ENCODE measurements around the gene PTPRN2. TPM values are rescaled to one million over a fixed set of nuclear protein-coding genes. Genes with fewer than 3 reads are reported as not detected.

The PTPRN2 gene
- total and polyA plus RNA-seq, 2 of the 8 experiments (the other 6 are each of a cell fraction or from before 2014, with no cell fraction given), result 2.6 to 4.5 TPM

GRCh38 chr7:158133057-158133456, 454.6 kb downstream of the PTPRN2 start:
- Histone ChIP-seq H3K36me3 (ENCODE audit: control insufficient read depth in 2 of 4, insufficient read depth in 4 of 4, low read length in 3 of 4) (peaks cover 0 to 3% (median 0%) of the 10 kb centered on the region in 4 experiments; a peak in 1 of 8 replicates), H3K18ac (ENCODE audit: extremely low read depth, low read length) (no peak overlapping the region), H3K27ac (ENCODE audit: low read depth, low read length) (no peak overlapping the region), H4K91ac (replicated peaks; ENCODE audit: insufficient read length, low read length) (no peak overlapping the region), H4K8ac (ENCODE audit: extremely low read depth, insufficient read depth, low read length) (no peak overlapping the region), H3K14ac (ENCODE audit: insufficient read length) (no peak overlapping the region), H3K79me1 (ENCODE audit: low read depth, low read length) (peaks cover 4% of the 10 kb centered on the region), H4K20me1 (replicated peaks in 1 of 2; ENCODE audit: control insufficient read depth in 1 of 2, insufficient read depth in 2 of 2, low read length in 2 of 2) (peaks cover 0 to 14% of the 10 kb centered on the region in 2 experiments), H3K27me3 (replicated peaks in 1 of 4; ENCODE audit: control insufficient read depth in 3 of 4, extremely low read depth in 1 of 4, insufficient read depth in 3 of 4, low read length in 3 of 4) (no peaks in the 10 kb centered on the region), H3K4me1 (replicated peaks in 1 of 4; ENCODE audit: control insufficient read depth in 3 of 4, insufficient read depth in 4 of 4, low read length in 3 of 4) (no peaks in the 10 kb centered on the region; a peak in 1 of 7 replicates), H2BK5ac (ENCODE audit: low read depth, low read length) (no peak overlapping the region), H3K79me2 (ENCODE audit: control insufficient read depth in 1 of 2, insufficient read depth in 2 of 2, low read length in 2 of 2) (no peaks in the 10 kb centered on the region; a peak in 1 of 4 replicates), H3K23ac (ENCODE audit: insufficient read length) (no peak overlapping the region), H3K9me3 (ENCODE audit: insufficient read depth in 2 of 2, low read depth in 1 of 2, low read length in 1 of 2) (peaks cover 31 to 37% of the 10 kb centered on the region in 2 experiments), H3K23me2 (ENCODE audit: low read depth, low read length) (peaks cover 26% of the 10 kb centered on the region), H3K9ac (replicated peaks in 1 of 4; ENCODE audit: extremely low read depth in 1 of 4, low read depth in 3 of 4, low read length in 3 of 4) (no peak overlapping the region), H3K4me3 (ENCODE audit: extremely low read depth in 1 of 4, insufficient read depth in 2 of 4, low read depth in 3 of 4, low read length in 4 of 4) (no peak overlapping the region), H2BK15ac (ENCODE audit: low read length) (no peak overlapping the region), H2BK12ac (ENCODE audit: low read depth, low read length) (no peak overlapping the region), H2BK20ac (ENCODE audit: low read length) (no peak overlapping the region), H2AFZ (ENCODE audit: low read length) (no peak overlapping the region), H3K56ac (replicated peaks; ENCODE audit: insufficient read length, low read depth, low read length) (no peak overlapping the region), H3K4ac (replicated peaks; ENCODE audit: insufficient read length, low read depth, low read length) (no peak overlapping the region), H4K5ac (ENCODE audit: insufficient read length, low read depth, low read length) (no peak overlapping the region), H3K4me2 (ENCODE audit: insufficient read depth in 1 of 2, low read depth in 2 of 2, low read length in 2 of 2) (no peak overlapping the region), H2BK120ac (replicated peaks; ENCODE audit: low read depth, low read length) (no peak overlapping the region), H2AK5ac (ENCODE audit: low read depth, low read length) (no peak overlapping the region)
- 88% methylated on average over 20 of the region's 21 CpGs; no CpG with 5 or more reads in 1 of the 2 experiments for WGBS, 2 experiments (ENCODE audit: extremely low coverage in 1 of 2, insufficient coverage in 1 of 2, insufficient read length in 1 of 2, insufficient replicate concordance in 2 of 2, low coverage in 1 of 2, low lambda C conversion rate in 2 of 2, missing lambda C conversion rate in 1 of 2)
- ChIA-PET CTCF (ENCODE audit: partially characterized antibody) (interaction anchor here (1.2 kb wide), 1 partner anchor 18 kb away, joined by 3 read pairs; no protein-coding TSS in a partner anchor), POLR2A (ENCODE audit: partially characterized antibody) (no interaction called here)
- FAIRE-seq (no peak), DNase-seq (ENCODE audit: low read depth in 1 of 2, low spot score in 2 of 2) (no peak)
- no peak for TF ChIP-seq RFX5 (IDR thresholded peaks at IDR 0.05; ENCODE audit: borderline replicate concordance, low read depth, low read length)
- no peak for TF ChIP-seq RXRA (IDR thresholded peaks at IDR 0.05; ENCODE audit: insufficient read depth, low read depth, low read length)
- TF ChIP-seq SIX5 (IDR thresholded peaks at IDR 0.05; ENCODE audit: low read depth, low read length), result no peak
- TF ChIP-seq TAF1 (IDR thresholded peaks at IDR 0.05; ENCODE audit: low read depth, low read length), result no peak
- no peak for TF ChIP-seq POLR2AphosphoS5 (IDR thresholded peaks at IDR 0.05; ENCODE audit: low read depth, low read length)
- TF ChIP-seq CTCF (IDR thresholded peaks at IDR 0.05; ENCODE audit: control extremely low read depth in 1 of 3, insufficient read depth in 1 of 3, low read depth in 1 of 3, low read length in 3 of 3), result no peak
- no peak for TF ChIP-seq SP2 (IDR thresholded peaks at IDR 0.05; ENCODE audit: low read length)
- no peak for TF ChIP-seq RBBP5 (IDR thresholded peaks at IDR 0.05; ENCODE audit: borderline replicate concordance, low read depth, low read length)
- no peak for TF ChIP-seq E2F6 (IDR thresholded peaks at IDR 0.05)
- TF ChIP-seq SAP30 (IDR thresholded peaks at IDR 0.05; ENCODE audit: insufficient read depth, insufficient replicate concordance, low read length), result no peak
- no peak for TF ChIP-seq CTBP2 (IDR thresholded peaks at IDR 0.05; ENCODE audit: borderline replicate concordance, insufficient read depth, insufficient read length, low read length)

Data from H1 (cell line).